A673 (cell line): Measurements from ENCODE around the gene CPXM1. TPM values are rescaled to one million over a fixed set of nuclear protein-coding genes. Genes with fewer than 3 reads are reported as not detected.

Experiments
- BruUV-seq: library from RNA; stranded (reverse); fragments of 400-500 nt; replicated peaks from 2 replicates; lab custom pipeline; 2021; lab: Mats Ljungman, UMichigan
- CTCF ChIA-PET: fragments of 300-600 bp; sonication (Branson Sonifier 250); formaldehyde crosslinking; loops from one replicate; lab custom pipeline; 2022; ENCODE audit warnings: antibody characterized with exemption; lab: Charles Lee
- POLR2A ChIA-PET: fragments of 300-600 bp; sonication (Branson Sonifier 250); formaldehyde crosslinking; loops from one replicate; lab custom pipeline; 2022; ENCODE audit warnings: antibody characterized with exemption; ENCODE audit not compliant: low non-redundant PET; lab: Charles Lee
- DNase-seq: peaks from one replicate; pipeline ENCODE4 v3.0.0-alpha.2; 2015; ENCODE audit warnings: low spot score
- H3K27ac ChIP-seq: fragments of 200-600 bp; sonication (generic); 2 replicates; pipeline ENCODE4 v1.5.1; 2016; ENCODE audit warnings: mixed run types, low read depth, mild to moderate bottlenecking, mixed read lengths, antibody characterized with exemption, low read length; ENCODE audit not compliant: poor library complexity, severe bottlenecking
- H3K27me3 ChIP-seq: fragments of 200-600 bp; sonication (generic); replicated peaks from 2 replicates; pipeline ENCODE4 v1.6.1; 2017; ENCODE audit warnings: mixed run types, low read depth, mild to moderate bottlenecking, mixed read lengths, antibody characterized with exemption, low read length; ENCODE audit not compliant: insufficient read depth, poor library complexity
- H3K36me3 ChIP-seq: fragments of 200-600 bp; sonication (generic); 2 replicates; pipeline ENCODE4 v1.6.1; 2016; ENCODE audit warnings: mixed run types, mild to moderate bottlenecking, mixed read lengths, antibody characterized with exemption, low read length; ENCODE audit not compliant: insufficient read depth, poor library complexity, severe bottlenecking
- H3K4me1 ChIP-seq: fragments of 200-600 bp; sonication (generic); 2 replicates; pipeline ENCODE4 v1.6.1; 2017; ENCODE audit warnings: mixed run types, mild to moderate bottlenecking, mixed read lengths, antibody characterized with exemption, low read length; ENCODE audit not compliant: insufficient read depth, poor library complexity, severe bottlenecking
- H3K4me3 ChIP-seq: fragments of 200-600 bp; sonication (generic); 2 replicates; pipeline ENCODE4 v1.5.1; 2016; ENCODE audit warnings: low read depth, mixed run types, mild to moderate bottlenecking, mixed read lengths, low read length; ENCODE audit not compliant: poor library complexity, severe bottlenecking
- H3K9me3 ChIP-seq: fragments of 200-600 bp; sonication (generic); 2 replicates; pipeline ENCODE4 v1.6.1; 2016; ENCODE audit warnings: mixed run types, low read depth, mild to moderate bottlenecking, mixed read lengths, antibody characterized with exemption, low read length; ENCODE audit not compliant: poor library complexity, severe bottlenecking
- EZH2 ChIP-seq: fragments of 200-600 bp; sonication (generic); IDR thresholded peaks from 2 replicates; pipeline ENCODE4 v1.6.1; 2017; ENCODE audit warnings: borderline replicate concordance, low read depth, mild to moderate bottlenecking, mixed read lengths, antibody characterized with exemption, low read length; ENCODE audit not compliant: poor library complexity, severe bottlenecking
- intact Hi-C: fragments of 100-400 bp; cut with micrococcal nuclease; formaldehyde crosslinking; loops from one replicate; pipeline ENCODE4 v1.10.0; 2022; ENCODE audit not compliant: unreplicated experiment
- total RNA-seq: library from RNA; stranded (reverse); gene quantifications from 2 replicates; pipeline ENCODE4 v1.2.3, GENCODE V29; 2021
- TF ChIP-seq, protein P1 (sequence below): fragments of 300-800, 200-600 bp; sonication (generic); conservative IDR thresholded peaks from 2 replicates; pipeline ENCODE4 v1.5.1; 2017; ENCODE audit warnings: low read depth, mild to moderate bottlenecking, antibody characterized with exemption, low read length, moderate library complexity, mixed read lengths

The CPXM1 gene
- total RNA-seq, 1 experiment from 2014 or later, result 3.8 TPM

DNA sequence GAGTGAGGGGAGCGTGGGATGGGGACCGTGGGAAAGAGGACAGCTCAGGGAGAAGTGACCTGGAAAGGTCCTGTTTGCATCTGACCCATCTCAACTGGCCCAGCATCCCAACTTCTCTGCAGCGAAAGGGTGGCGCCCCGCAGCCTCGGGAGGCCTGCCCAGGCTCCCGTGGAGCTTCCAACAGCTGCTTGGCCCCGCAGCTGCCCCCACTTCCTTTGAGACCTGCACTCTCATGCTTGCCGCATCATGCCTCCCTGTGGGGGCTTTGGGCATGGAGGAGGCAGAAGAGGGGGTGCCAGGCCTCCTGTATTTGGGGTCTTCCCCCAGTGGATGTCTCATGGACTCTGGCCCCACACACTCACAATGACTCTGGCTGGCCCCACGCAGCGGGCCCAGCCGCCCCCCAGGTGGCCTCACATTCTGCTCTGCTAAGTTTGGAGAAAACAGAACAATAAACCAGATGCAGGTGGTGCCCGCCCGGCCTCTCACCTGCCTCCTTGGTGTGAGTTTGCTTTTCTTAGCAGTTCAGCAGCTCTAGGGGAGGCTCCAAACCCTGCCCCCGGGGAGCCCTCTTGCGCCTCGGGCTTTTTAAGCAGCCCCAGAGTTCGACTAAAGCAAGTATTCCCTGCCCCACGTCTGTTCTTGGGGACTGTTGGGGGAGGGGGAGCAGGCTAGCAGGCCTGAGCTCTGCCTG, 40.7 kb downstream of the CPXM1 start:
- Histone ChIP-seq H3K9me3 (no peaks in the 10 kb centered on the region), H3K27ac (no peak overlapping the region), H3K36me3 (no peaks in the 10 kb centered on the region), H3K27me3 (no peaks in the 10 kb centered on the region), H3K4me3 (no peak overlapping the region), H3K4me1 (no peaks in the 10 kb centered on the region)
- intact Hi-C loops, result no loop called here
- POLR2A ChIA-PET, result no interaction called here
- TF ChIP-seq, protein P1, sequence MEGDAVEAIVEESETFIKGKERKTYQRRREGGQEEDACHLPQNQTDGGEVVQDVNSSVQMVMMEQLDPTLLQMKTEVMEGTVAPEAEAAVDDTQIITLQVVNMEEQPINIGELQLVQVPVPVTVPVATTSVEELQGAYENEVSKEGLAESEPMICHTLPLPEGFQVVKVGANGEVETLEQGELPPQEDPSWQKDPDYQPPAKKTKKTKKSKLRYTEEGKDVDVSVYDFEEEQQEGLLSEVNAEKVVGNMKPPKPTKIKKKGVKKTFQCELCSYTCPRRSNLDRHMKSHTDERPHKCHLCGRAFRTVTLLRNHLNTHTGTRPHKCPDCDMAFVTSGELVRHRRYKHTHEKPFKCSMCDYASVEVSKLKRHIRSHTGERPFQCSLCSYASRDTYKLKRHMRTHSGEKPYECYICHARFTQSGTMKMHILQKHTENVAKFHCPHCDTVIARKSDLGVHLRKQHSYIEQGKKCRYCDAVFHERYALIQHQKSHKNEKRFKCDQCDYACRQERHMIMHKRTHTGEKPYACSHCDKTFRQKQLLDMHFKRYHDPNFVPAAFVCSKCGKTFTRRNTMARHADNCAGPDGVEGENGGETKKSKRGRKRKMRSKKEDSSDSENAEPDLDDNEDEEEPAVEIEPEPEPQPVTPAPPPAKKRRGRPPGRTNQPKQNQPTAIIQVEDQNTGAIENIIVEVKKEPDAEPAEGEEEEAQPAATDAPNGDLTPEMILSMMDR, result no peak
- no peak for TF ChIP-seq EZH2
- CTCF ChIA-PET, result no interaction called here
- no TSS peak for BruUV-seq
- no peak for DNase-seq

DNA sequence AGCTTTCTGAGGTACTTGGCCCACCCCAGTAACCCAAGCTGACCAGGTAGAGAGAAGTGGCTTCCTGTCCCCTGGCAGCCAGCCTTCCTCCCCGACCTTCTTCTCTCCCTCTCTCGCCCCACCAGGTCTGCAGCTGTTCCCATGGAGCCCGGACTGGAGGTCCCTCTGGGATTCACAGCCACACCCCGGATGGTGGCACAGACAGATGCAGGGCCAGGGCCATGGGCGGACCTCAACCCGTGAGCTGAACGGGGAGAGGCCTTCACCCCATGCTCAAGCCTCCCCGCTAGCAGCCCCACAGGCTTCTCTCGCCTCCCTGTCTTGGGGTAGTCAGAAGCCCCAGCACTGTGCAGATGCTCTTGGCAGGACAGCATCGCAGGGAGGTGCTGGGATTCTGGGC, 41.3 kb downstream of the CPXM1 start:
- Histone ChIP-seq H3K27ac (no peak overlapping the region), H3K27me3 (no peaks in the 10 kb centered on the region), H3K36me3 (no peaks in the 10 kb centered on the region), H3K4me1 (no peaks in the 10 kb centered on the region), H3K9me3 (no peaks in the 10 kb centered on the region), H3K4me3 (no peak overlapping the region)
- intact Hi-C loops, result no loop called here
- no TSS peak for BruUV-seq
- ChIA-PET CTCF (no interaction called here), POLR2A (no interaction called here)
- no peak for DNase-seq
- TF ChIP-seq EZH2, result no peak
- TF ChIP-seq, protein P1, result no peak

DNA sequence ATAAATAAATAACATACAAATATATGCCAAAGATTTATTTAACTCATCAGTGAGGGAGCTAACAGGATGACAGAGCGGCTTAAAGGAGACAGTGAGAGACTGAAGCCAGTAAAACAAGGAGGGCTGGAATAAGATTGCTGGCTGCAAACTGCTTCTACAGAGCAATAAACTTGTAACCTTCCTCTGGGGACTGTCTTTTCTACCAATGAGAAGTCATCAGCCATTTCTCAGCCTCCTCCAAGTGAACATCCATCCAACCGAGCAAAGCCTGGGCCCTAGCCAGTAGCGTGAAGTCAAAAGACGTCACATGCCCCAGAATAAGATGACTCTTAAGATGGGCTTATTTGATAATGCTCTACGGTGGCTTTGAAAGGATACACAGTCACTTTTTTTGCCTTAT, 42.5 kb downstream of the CPXM1 start:
- POLR2A ChIA-PET, result no interaction called here
- peaks cover 5% of the 10 kb centered on the region for H3K27me3 ChIP-seq
- no peak overlapping the region for H3K27ac ChIP-seq
- H3K4me3 ChIP-seq, result no peak overlapping the region
- H3K9me3 ChIP-seq, result no peaks in the 10 kb centered on the region
- BruUV-seq, result no TSS peak
- no peak for TF ChIP-seq EZH2
- TF ChIP-seq, protein P1, result no peak
- no peak for DNase-seq
- intact Hi-C loops, result loop anchor here (2.0 kb wide), 1 partner anchor 95 kb away; no protein-coding TSS in a partner anchor
- no peaks in the 10 kb centered on the region for H3K4me1 ChIP-seq
- no peaks in the 10 kb centered on the region for H3K36me3 ChIP-seq
- CTCF ChIA-PET, result no interaction called here
